Right lobe of liver (tissue), 6 donors: Measurements from ENCODE around the gene MYO9A. TPM values are rescaled to one million over a fixed set of nuclear protein-coding genes. Genes with fewer than 3 reads are reported as not detected.

ENCODE experiments used
- ATAC-seq, 4 donors: fragments of 200-7000 bp; cut with Tn5 transposase; one replicate each; pipeline ENCODE4 v1.9.1; 2020; ENCODE audit warnings: mild to moderate bottlenecking in 4 of 4, moderate library complexity in 4 of 4
- DNase-seq, 3 donors: peaks; one replicate each; pipeline ENCODE4 v3.0.0-alpha.2; 2020
- H3K27ac ChIP-seq, 3 donors: fragments of 200-600 bp; one replicate each; pipeline ENCODE4 v1.8.0; 2022
- H3K27me3 ChIP-seq, 2 donors: fragments of 200-600 bp; one replicate each; pipeline ENCODE4 v1.8.0; 2022
- H3K36me3 ChIP-seq, 4 donors: fragments of 200-600 bp; sonication (generic) in 1 of 4; one replicate each; pipeline versions ENCODE4 v1.5.1 to v1.8.0; 2017 to 2022; ENCODE audit warnings: control low read depth in 1 of 4
- H3K4me1 ChIP-seq, 4 donors: fragments of 200-600 bp; sonication (generic) in 1 of 4; one replicate each; pipeline versions ENCODE4 v1.5.1 to v1.8.0; 2017 to 2022; ENCODE audit warnings: control low read depth in 1 of 4
- H3K4me3 ChIP-seq, 3 donors: fragments of 200-600 bp; one replicate each; pipeline ENCODE4 v1.8.0; 2022
- H3K9me3 ChIP-seq, 4 donors: fragments of 200-600 bp; sonication (generic) in 1 of 4; one replicate each; pipeline versions ENCODE4 v1.5.1 to v1.8.0; 2017 to 2022; ENCODE audit warnings: control low read depth in 1 of 4
- CTCF ChIP-seq, 4 donors: fragments of 200-600 bp in 3 of 4; fragments of 450-650 bp in 1 of 4; IDR thresholded peaks; one replicate each; pipeline versions ENCODE4 v1.5.1 to v1.8.0; 2016 to 2022; ENCODE audit warnings: antibody characterized with exemption in 4 of 4, mild to moderate bottlenecking in 2 of 4
- POLR2A ChIP-seq: fragments of 450-650 bp; IDR thresholded peaks from one replicate; pipeline ENCODE4 v1.6.1; 2017; ENCODE audit warnings: antibody characterized with exemption, mild to moderate bottlenecking
- WGBS: methylation state at CpG from one replicate; pipeline ENCODE4 v1.1.6; 2018; ENCODE audit warnings: low coverage, low lambda C conversion rate; ENCODE audit not compliant: insufficient coverage; ENCODE audit errors: missing lambda C conversion rate; 5-methylcytosine and 5-hydroxymethylcytosine counted together
- intact Hi-C, 2 donors: fragments of 100-400 bp; cut with DNase I; formaldehyde crosslinking; loops; one replicate each; pipeline versions ENCODE4 v1.11.2 to v1.14.1; 2022
- total RNA-seq, 6 experiments: library from RNA; depleted of rRNA in 2 of 6; stranded (reverse); fragments of >200 nt in 2 of 6; fragmentation: NEBNext Ultra II Directional in 3 of 6; extraction: Animal tissue kit (Norgen Biotek cat#: 25700) in 3 of 6; gene quantifications; one replicate each; pipeline versions ENCODE4 v1.1.0 to v1.2.4, GENCODE V29; 2016 to 2023
- donor health status: DM: no; HTN: yes; CAD: no.
- donor health status: DM: no; HTN: no; CAD: no.
- donor health status: DM: no; HTN: no; CAD: no.
- donor health status: DM: no; HTN: yes; CAD: no.
- donor health status: DM: no; HTN: yes; CAD: no.

Gene MYO9A
- total RNA-seq, 6 experiments from 2014 or later, result 5.6 to 10.4 (median 8.5) TPM

GRCh38 chr15:71916834-71917233 lies 201.1 kb downstream of the MYO9A start:
- Histone ChIP-seq H3K27ac (no peak overlapping the region), H3K27me3 (no peaks in the 10 kb centered on the region), H3K9me3 (no peaks in the 10 kb centered on the region), H3K4me3 (no peak overlapping the region), H3K36me3 (no peaks in the 10 kb centered on the region), H3K4me1 (no peaks in the 10 kb centered on the region)
- TF ChIP-seq CTCF (IDR thresholded peaks at IDR 0.05) (no peak), POLR2A (no peak)
- WGBS, result 94% methylated on average over 3 of the region's 3 CpGs
- ATAC-seq (no peak), DNase-seq (no peak)
- intact Hi-C loops, result no loop called here

GRCh38 chr15:71914092-71914491 lies 203.9 kb downstream of the MYO9A start:
- Histone ChIP-seq H3K36me3 (no peaks in the 10 kb centered on the region), H3K9me3 (no peaks in the 10 kb centered on the region), H3K27ac (no peak overlapping the region), H3K4me3 (no peak overlapping the region), H3K27me3 (no peaks in the 10 kb centered on the region), H3K4me1 (no peaks in the 10 kb centered on the region)
- TF ChIP-seq CTCF (IDR thresholded peaks at IDR 0.05) (no peak), POLR2A (no peak)
- intact Hi-C loops, result no loop called here
- no peak for ATAC-seq
- no peak for DNase-seq
- 91% methylated on average over 3 of the region's 3 CpGs for WGBS

GRCh38 chr15:71899674-71900073 lies 218.3 kb downstream of the MYO9A start:
- TF ChIP-seq POLR2A, result no peak
- TF ChIP-seq CTCF (IDR thresholded peaks at IDR 0.05), result no peak
- DNase-seq, result no peak
- intact Hi-C loops, result no loop called here
- no peak overlapping the region for H3K27ac ChIP-seq
- H3K4me1 ChIP-seq, result no peaks in the 10 kb centered on the region
- H3K9me3 ChIP-seq, result no peaks in the 10 kb centered on the region
- no peaks in the 10 kb centered on the region for H3K27me3 ChIP-seq
- no peak overlapping the region for H3K4me3 ChIP-seq
- ATAC-seq, result no peak
- H3K36me3 ChIP-seq, result peaks cover 0 to 10% (median 0%) of the 10 kb centered on the region in 4 donors
- 91% methylated on average over 5 of the region's 5 CpGs for WGBS

GRCh38 chr15:71893691-71894090 lies 224.3 kb downstream of the MYO9A start:
- no peak overlapping the region for H3K27ac ChIP-seq
- no peaks in the 10 kb centered on the region for H3K4me1 ChIP-seq
- H3K36me3 ChIP-seq, result no peaks in the 10 kb centered on the region
- H3K4me3 ChIP-seq, result no peak overlapping the region
- no peak for ATAC-seq
- intact Hi-C loops, result no loop called here
- DNase-seq, result no peak
- no peaks in the 10 kb centered on the region for H3K9me3 ChIP-seq
- no peak for TF ChIP-seq CTCF (IDR thresholded peaks at IDR 0.05)
- 100% methylated on average over 1 of the region's 1 CpG for WGBS
- no peaks in the 10 kb centered on the region for H3K27me3 ChIP-seq

- intact Hi-C loops, result no loop called here
Observed at GRCh38 chr15:71892335-71892734, 225.6 kb downstream of the MYO9A start.

More at GRCh38 chr15:71892335-71892734, 225.6 kb downstream of the MYO9A start:
- Histone ChIP-seq H3K27me3 (no peaks in the 10 kb centered on the region), H3K4me1 (no peaks in the 10 kb centered on the region), H3K36me3 (peaks cover 0 to 3% (median 0%) of the 10 kb centered on the region in 4 donors), H3K4me3 (no peak overlapping the region), H3K9me3 (no peaks in the 10 kb centered on the region), H3K27ac (no peak overlapping the region)
- no peak for ATAC-seq
- 94% methylated on average over 3 of the region's 3 CpGs for WGBS
- TF ChIP-seq CTCF (IDR thresholded peaks at IDR 0.05), result no peak
- no peak for TF ChIP-seq POLR2A
- DNase-seq, result no peak
